HepG2 (cell line): ENCODE results near the gene CLCN1. TPM values are rescaled to one million over a fixed set of nuclear protein-coding genes. Genes with fewer than 3 reads are reported as not detected.

Source experiments
- HNF1B ChIP-seq: sonication (generic); formaldehyde crosslinking; IDR thresholded peaks from 2 replicates; pipeline ENCODE4 v1.5.1; 2020; ENCODE audit warnings: mild to moderate bottlenecking, moderate library complexity, missing genetic modification reagents
- ZHX2 ChIP-seq, 2 experiments: sonication (generic) in 1 of 2; formaldehyde crosslinking in 1 of 2; IDR thresholded peaks; 2 replicates each; pipeline versions ENCODE4 v1.6.1 to v1.9.0; 2014 to 2022; ENCODE audit warnings: antibody characterized with exemption in 1 of 2, borderline replicate concordance in 1 of 2, inconsistent platforms in 1 of 2, low read depth in 1 of 2, missing genetic modification reagents in 1 of 2
- polyA plus RNA-seq, 8 experiments: library from polyadenylated mRNA; depleted of rRNA in 3 of 8; stranded (reverse) in 7 of 8; unstranded in 1 of 8; fragments of >200 nt; fragmentation: Illumina TruSeq in 4 of 8; extraction: Trizol in 4 of 8; gene quantifications; 2 replicates each; pipeline versions ENCODE4 v1.2.1 to v1.2.3, GENCODE V29; 2011 to 2016; ENCODE audit warnings: low read depth in 4 of 8, missing spikeins in 1 of 8, mixed read lengths in 1 of 8; ENCODE audit not compliant: insufficient read depth in 1 of 8
- total RNA-seq, 5 experiments: library from RNA; depleted of rRNA; stranded (reverse); fragments of >200 nt; fragmentation: Illumina TruSeq; extraction: Trizol; gene quantifications; 2 replicates each; pipeline ENCODE4 v1.2.3, GENCODE V29; 2016; ENCODE audit warnings: low read depth in 1 of 5

CLCN1 gene
- total and polyA plus RNA-seq, 2 of the 13 experiments (the other 11 are each of a cell fraction or from before 2014, with no cell fraction given), result 0.01 TPM; not detected in 1

GRCh38 chr7:143395187-143396149, 79.6 kb downstream of the CLCN1 start (continued):
- TF ChIP-seq ZHX2 (IDR thresholded peaks at IDR 0.05; ENCODE audit: low read depth), result peak; percentile 19; the same call in 1 of the 2 replicates
- TF ChIP-seq ZHX2 (CRISPR knock-in tag; IDR thresholded peaks at IDR 0.05; ENCODE audit: borderline replicate concordance), result no peak
- TF ChIP-seq HNF1B (CRISPR knock-in tag), result 0 out of 2 replicates have a peak, but pooled peaks have one; percentile 48
